GM10248 (cell line): ENCODE data around the gene PRKCB.

Experiments used
- CTCF ChIA-PET: fragments of 300-600 bp; sonication (Branson Sonifier 250); formaldehyde crosslinking; extraction: SDS; loops from one replicate; lab custom pipeline; 2021; ENCODE audit warnings: antibody characterized with exemption; lab: Yijun Ruan, JAX
- POLR2A ChIA-PET: fragments of 350-650 bp; sonication (Branson Sonifier 250); formaldehyde crosslinking; extraction: SDS; loops from one replicate; lab custom pipeline; 2020; ENCODE audit warnings: antibody characterized with exemption; lab: Yijun Ruan, JAX
- DNase-seq: peaks from one replicate; pipeline ENCODE4 v3.0.0; 2012; ENCODE audit errors: extremely low spot score
- CTCF ChIP-seq: IDR thresholded peaks from 2 replicates; pipeline ENCODE4 v1.5.1; 2012; ENCODE audit warnings: mild to moderate bottlenecking, low read depth; ENCODE audit errors: extremely low read depth, missing control alignments, control extremely low read depth

The PRKCB gene

GRCh38 chr16:23969468-23970297, 133.9 kb downstream of the PRKCB start:
- POLR2A ChIA-PET, result no interaction called here
- no peak for TF ChIP-seq CTCF
- no peak for DNase-seq
- CTCF ChIA-PET, result interaction anchor here (0.7 to 2.7 kb wide), 8 partner anchors 7 to 166 kb away, joined by 3 to 10 read pairs (median 4); no protein-coding TSS in a partner anchor

DNA sequence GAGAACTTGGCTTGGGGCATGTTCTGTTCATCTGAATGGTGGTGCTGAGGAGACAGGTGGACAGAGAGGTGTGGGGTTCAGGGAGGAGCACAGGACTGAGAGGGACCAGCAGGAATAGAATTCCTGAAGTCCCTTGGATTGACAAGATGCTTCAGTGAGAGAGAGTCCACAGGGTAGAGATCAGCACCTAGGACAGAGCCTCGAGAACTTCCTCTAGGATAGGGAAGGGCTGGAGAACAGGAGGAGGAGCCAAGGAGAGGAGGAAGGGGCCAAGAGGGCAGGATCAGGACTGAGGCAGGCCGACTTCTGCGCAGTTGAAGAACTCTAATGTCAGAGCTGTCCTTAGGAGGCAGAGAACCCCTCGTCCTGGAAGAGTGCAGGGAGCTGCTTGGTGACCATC, 138.4 kb downstream of the PRKCB start:
- POLR2A ChIA-PET, result no interaction called here
- DNase-seq, result no peak
- CTCF ChIA-PET, result interaction anchor here (0.7 to 1.4 kb wide), 3 partner anchors 9 to 36 kb away, joined by 3 read pairs; no protein-coding TSS in a partner anchor
- TF ChIP-seq CTCF, result no peak

DNA sequence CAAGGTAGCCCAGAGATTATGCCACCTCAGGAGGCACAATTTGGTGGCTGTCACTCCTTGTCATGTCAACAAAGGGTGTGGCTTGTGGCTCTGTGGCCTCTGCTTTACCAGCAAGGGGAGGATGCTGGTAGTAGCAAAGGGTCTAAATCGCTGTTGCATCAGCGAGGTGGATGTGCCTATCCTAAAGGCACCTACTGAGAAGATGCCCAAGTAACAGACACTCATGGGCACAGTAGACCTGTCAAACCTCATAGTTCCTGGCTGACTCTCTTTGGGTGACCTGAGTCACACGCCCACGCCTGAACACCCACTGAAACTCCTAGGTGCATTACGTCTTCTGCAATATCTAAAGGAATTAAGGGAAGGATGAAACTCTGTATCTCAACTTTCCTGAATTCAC, 139.5 kb downstream of the PRKCB start:
- no peak for TF ChIP-seq CTCF
- CTCF ChIA-PET, result interaction anchor here (1.4 kb wide), 1 partner anchor 35 kb away, joined by 3 read pairs; no protein-coding TSS in a partner anchor
- POLR2A ChIA-PET, result no interaction called here
- DNase-seq, result no peak

DNA sequence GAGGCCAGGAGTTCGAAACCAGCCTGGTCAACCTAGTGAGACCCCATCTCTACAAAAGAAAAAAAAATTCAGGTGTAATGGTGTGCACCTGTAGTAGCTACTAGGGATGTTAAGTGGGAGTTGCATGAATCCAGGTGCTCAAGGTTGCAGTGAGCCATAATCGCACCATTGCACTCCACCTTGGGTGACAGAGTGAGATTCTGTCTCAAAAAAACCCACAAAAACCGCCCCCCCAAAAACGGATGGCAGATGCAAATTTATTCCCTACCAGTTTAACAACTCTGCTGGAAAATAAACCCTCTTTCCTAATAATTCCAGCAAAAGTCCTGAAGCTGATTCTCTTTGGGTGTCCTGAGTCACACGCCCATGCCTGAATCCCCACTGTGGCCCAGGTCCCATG, 140.3 kb downstream of the PRKCB start:
- DNase-seq, result no peak
- TF ChIP-seq CTCF, result no peak
- ChIA-PET POLR2A (no interaction called here), CTCF (interaction anchor here (1.2 kb wide), 1 partner anchor 7 kb away, joined by 3 read pairs; no protein-coding TSS in a partner anchor)

- DNase-seq, result no peak
- no peak for TF ChIP-seq CTCF
- ChIA-PET CTCF (interaction anchor here (1.2 to 2.4 kb wide), 3 partner anchors 8 to 33 kb away, joined by 3 to 10 read pairs (median 3); no protein-coding TSS in a partner anchor), POLR2A (no interaction called here)
These were observed 140.7 kb downstream of the PRKCB start for GRCh38 chr16:23976524-23976923.

DNA sequence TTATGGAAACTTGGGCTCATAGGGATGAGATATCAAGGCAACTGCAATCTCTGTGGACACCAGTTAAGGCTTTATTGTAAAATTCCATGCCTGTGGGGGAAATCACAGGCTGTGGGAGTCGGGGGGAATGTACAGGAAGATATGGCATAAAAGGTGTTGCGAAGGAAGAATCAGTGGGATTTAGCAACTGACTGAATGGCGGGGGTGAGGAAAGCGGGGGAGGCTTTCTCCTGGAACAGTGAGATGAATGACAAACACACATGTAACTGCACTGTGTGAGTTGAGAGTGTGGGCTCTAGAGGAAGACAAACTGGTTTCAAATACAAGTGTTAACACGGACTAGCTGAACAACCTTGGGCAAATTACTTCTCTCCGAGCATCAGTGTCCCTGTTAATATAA, 143.7 kb downstream of the PRKCB start:
- no peak for DNase-seq
- ChIA-PET CTCF (interaction anchor here (1.1 kb wide), 1 partner anchor 10 kb away, joined by 4 read pairs; no protein-coding TSS in a partner anchor), POLR2A (no interaction called here)
- TF ChIP-seq CTCF, result no peak
